Sigmoid colon (tissue), 4 donors: ENCODE measurements around the gene MOK.

Experiments used
- CTCF ChIP-seq, 4 experiments: fragments of 450-650 bp in 3 of 4; fragments of 200-600 bp in 1 of 4; IDR thresholded peaks; one replicate each; pipeline ENCODE4 v1.5.1; 2016 to 2019; ENCODE audit warnings: antibody characterized with exemption in 4 of 4, mild to moderate bottlenecking in 3 of 4, moderate library complexity in 2 of 4
- EP300 ChIP-seq, 4 donors: sonication (generic); formaldehyde crosslinking; IDR thresholded peaks; one replicate each; pipeline ENCODE4 v1.6.1; 2017; ENCODE audit warnings: antibody characterized with exemption in 4 of 4
- POLR2A ChIP-seq, 2 donors: fragments of 450-650 bp; IDR thresholded peaks; one replicate each; pipeline ENCODE4 v1.6.1; 2016; ENCODE audit warnings: antibody characterized with exemption in 2 of 2, mild to moderate bottlenecking in 2 of 2, moderate library complexity in 2 of 2
- POLR2AphosphoS5 ChIP-seq, 4 donors: sonication (generic); formaldehyde crosslinking; IDR thresholded peaks; one replicate each; pipeline ENCODE4 v1.6.1; 2017; ENCODE audit warnings: antibody characterized with exemption in 4 of 4

GRCh38 chr14:102264775-102265174 is 40.2 kb downstream of the MOK start:
- TF ChIP-seq POLR2A (IDR thresholded peaks at IDR 0.05) (no peak), CTCF (IDR thresholded peaks at IDR 0.05) (no peak), POLR2AphosphoS5 (IDR thresholded peaks at IDR 0.05) (no peak), EP300 (IDR thresholded peaks at IDR 0.05) (no peak)
